H9 (cell line): ENCODE measurements around the gene CFAP46. TPM values are rescaled to one million over a fixed set of nuclear protein-coding genes. Genes with fewer than 3 reads are reported as not detected.

Experiments
- DNase-seq: peaks from one replicate; pipeline ENCODE4 v3.0.0-alpha.2; 2017
- H2AFZ ChIP-seq: one replicate; pipeline ENCODE4 v1.6.1; 2013; ENCODE audit warnings: mild to moderate bottlenecking, low read length, control low read depth, moderate library complexity
- H2AK5ac ChIP-seq: 2 replicates; pipeline ENCODE4 v1.6.1; 2013; ENCODE audit warnings: low read length, control low read depth, mixed read lengths; ENCODE audit not compliant: insufficient read length
- H2BK120ac ChIP-seq: one replicate; pipeline ENCODE4 v1.6.1; 2013; ENCODE audit warnings: low read depth, mild to moderate bottlenecking, low read length, control low read depth, inconsistent platforms; ENCODE audit not compliant: poor library complexity, severe bottlenecking
- H2BK12ac ChIP-seq: 2 replicates; pipeline ENCODE4 v1.6.1; 2013; ENCODE audit warnings: low read length, control low read depth, mixed read lengths, low read depth; ENCODE audit not compliant: insufficient read length
- H2BK15ac ChIP-seq: 2 replicates; pipeline ENCODE4 v1.6.1; 2013; ENCODE audit warnings: low read depth, low read length, control low read depth
- H2BK20ac ChIP-seq: one replicate; pipeline ENCODE4 v1.6.1; 2013; ENCODE audit warnings: low read depth, mild to moderate bottlenecking, low read length, control low read depth, inconsistent platforms; ENCODE audit not compliant: poor library complexity, severe bottlenecking
- H2BK5ac ChIP-seq: 2 replicates; pipeline ENCODE4 v1.6.1; 2013; ENCODE audit warnings: low read length, control low read depth, mixed read lengths; ENCODE audit not compliant: insufficient read length
- H3K14ac ChIP-seq: 2 replicates; pipeline ENCODE4 v1.6.1; 2013; ENCODE audit warnings: low read length, control low read depth; ENCODE audit not compliant: insufficient read depth
- H3K18ac ChIP-seq: 2 replicates; pipeline ENCODE4 v1.6.1; 2013; ENCODE audit warnings: low read depth, mild to moderate bottlenecking, mixed read lengths, low read length, control low read depth; ENCODE audit not compliant: insufficient read length
- H3K23ac ChIP-seq: 2 replicates; pipeline ENCODE4 v1.6.1; 2013; ENCODE audit warnings: low read length, control low read depth, mixed read lengths, low read depth; ENCODE audit not compliant: insufficient read length
- H3K23me2 ChIP-seq: 2 replicates; pipeline ENCODE4 v1.6.1; 2013; ENCODE audit warnings: low read depth, mild to moderate bottlenecking, mixed read lengths, low read length, control low read depth; ENCODE audit not compliant: insufficient read length, poor library complexity, severe bottlenecking
- H3K27ac ChIP-seq: 2 replicates; pipeline ENCODE4 v1.5.1; 2013; ENCODE audit warnings: low read length, control low read depth, mixed read lengths, low read depth; ENCODE audit not compliant: insufficient read length
- H3K27me3 ChIP-seq: 2 replicates; pipeline ENCODE4 v1.6.1; 2013; ENCODE audit warnings: low read length, control low read depth, inconsistent platforms; ENCODE audit not compliant: insufficient read depth
- H3K4ac ChIP-seq: 2 replicates; pipeline ENCODE4 v1.6.1; 2013; ENCODE audit warnings: low read depth, mild to moderate bottlenecking, control low read depth, inconsistent platforms, low read length, moderate library complexity
- H3K4me1 ChIP-seq: 2 replicates; pipeline ENCODE4 v1.6.1; 2013; ENCODE audit warnings: low read length, control low read depth, inconsistent platforms; ENCODE audit not compliant: insufficient read depth
- H3K4me2 ChIP-seq: 2 replicates; pipeline ENCODE4 v1.6.1; 2013; ENCODE audit warnings: low read length, control low read depth, mixed read lengths; ENCODE audit not compliant: insufficient read length, insufficient read depth
- H3K56ac ChIP-seq: 2 replicates; pipeline ENCODE4 v1.6.1; 2013; ENCODE audit warnings: low read depth, mild to moderate bottlenecking, mixed read lengths, low read length, control low read depth; ENCODE audit not compliant: insufficient read length
- H3K79me1 ChIP-seq: 2 replicates; pipeline ENCODE4 v1.6.1; 2013; ENCODE audit warnings: low read depth, mild to moderate bottlenecking, moderate library complexity, low read length, control low read depth, inconsistent platforms; ENCODE audit not compliant: insufficient read depth, poor library complexity, severe bottlenecking
- H3K79me2 ChIP-seq: 2 replicates; pipeline ENCODE4 v1.6.1; 2013; ENCODE audit warnings: low read length, control low read depth, inconsistent platforms; ENCODE audit not compliant: insufficient read depth
- H3K9ac ChIP-seq: 2 replicates; pipeline ENCODE4 v1.6.1; 2013; ENCODE audit warnings: low read length, control low read depth, mixed read lengths; ENCODE audit not compliant: insufficient read length; ENCODE audit errors: extremely low read depth
- H3K9me3 ChIP-seq: one replicate; pipeline ENCODE4 v1.6.1; 2013; ENCODE audit warnings: low read depth, low read length, inconsistent platforms; ENCODE audit not compliant: control insufficient read depth
- H3T11ph ChIP-seq: one replicate; pipeline ENCODE4 v1.6.1; 2013; ENCODE audit warnings: mild to moderate bottlenecking, low read length, control low read depth, inconsistent platforms
- H4K20me1 ChIP-seq: one replicate; pipeline ENCODE4 v1.6.1; 2013; ENCODE audit not compliant: control insufficient read depth, insufficient read length, insufficient read depth
- H4K5ac ChIP-seq: 2 replicates; pipeline ENCODE4 v1.6.1; 2013; ENCODE audit warnings: low read depth, mild to moderate bottlenecking, mixed read lengths, low read length, control low read depth; ENCODE audit not compliant: insufficient read length
- H4K8ac ChIP-seq: replicated peaks from 2 replicates; pipeline ENCODE4 v1.6.1; 2013; ENCODE audit warnings: low read length, control low read depth, mixed read lengths, low read depth; ENCODE audit not compliant: insufficient read length
- H4K91ac ChIP-seq: 2 replicates; pipeline ENCODE4 v1.6.1; 2013; ENCODE audit warnings: low read depth, mild to moderate bottlenecking, moderate library complexity, mixed read lengths, low read length, control low read depth; ENCODE audit not compliant: insufficient read length
- H3K27ac Mint-ChIP-seq, 3 experiments: 2 replicates in 2 of 3; 3 replicates in 1 of 3; pipeline ENCODE4 v1.8.0; 2020 to 2021; ENCODE audit warnings: mixed read lengths in 3 of 3, mild to moderate bottlenecking in 1 of 3, moderate library complexity in 1 of 3
- H3K27me3 Mint-ChIP-seq: 2 replicates; pipeline ENCODE4 v1.8.0; 2021; ENCODE audit warnings: low read depth, mild to moderate bottlenecking, moderate library complexity, mixed read lengths
- H3K36me3 Mint-ChIP-seq, 3 experiments: 2 replicates in 2 of 3; 3 replicates in 1 of 3; pipeline ENCODE4 v1.8.0; 2020 to 2021; ENCODE audit warnings: low read depth in 3 of 3, mixed read lengths in 3 of 3; ENCODE audit not compliant: insufficient read depth in 1 of 3
- H3K4me1 Mint-ChIP-seq, 2 experiments: 2 replicates each; pipeline ENCODE4 v1.8.0; 2020; ENCODE audit warnings: mixed read lengths in 2 of 2
- H3K4me3 Mint-ChIP-seq, 2 experiments: 2 replicates in 1 of 2; 3 replicates in 1 of 2; pipeline ENCODE4 v1.8.0; 2020 to 2021; ENCODE audit warnings: mild to moderate bottlenecking in 2 of 2, mixed read lengths in 2 of 2, moderate library complexity in 1 of 2
- H3K9me3 Mint-ChIP-seq, 2 experiments: 2 replicates in 1 of 2; 3 replicates in 1 of 2; pipeline ENCODE4 v1.8.0; 2020; ENCODE audit warnings: mild to moderate bottlenecking in 2 of 2, mixed read lengths in 2 of 2, moderate library complexity in 1 of 2
- CTCF ChIP-seq: fragments of 200-600 bp; sonication (generic); conservative IDR thresholded peaks from 3 replicates; pipeline ENCODE4 v1.8.0; 2021; ENCODE audit warnings: antibody characterized with exemption, mild to moderate bottlenecking
- WGBS: extraction: QIAGEN DNeasy Blood & Tissue Kit; methylation state at CpG from one replicate; pipeline ENCODE4 v1.1.7; 2013; ENCODE audit warnings: missing lambda C conversion rate, low lambda C conversion rate, mixed read lengths; ENCODE audit not compliant: insufficient read length; ENCODE audit errors: extremely low coverage; 5-methylcytosine and 5-hydroxymethylcytosine counted together
- total RNA-seq: library from RNA; stranded (reverse); gene quantifications from 2 replicates; pipeline ENCODE4 v1.2.1, GENCODE V29; 2021

CFAP46 gene
- total RNA-seq, 1 experiment from 2014 or later: 3.1 TPM

- Histone ChIP-seq H3K79me2 (no peaks in the 10 kb centered on the region), H4K5ac (no peak overlapping the region), H2AFZ (no peak overlapping the region), H2BK12ac (no peak overlapping the region), H3K4me2 (no peak overlapping the region), H3K4me1 (peaks cover 2% of the 10 kb centered on the region; the same call in 1 of the 2 replicates), H3K27me3 (no peaks in the 10 kb centered on the region), H3K23ac (no peak overlapping the region), H2BK5ac (no peak overlapping the region), H2BK120ac (no peak overlapping the region), H3K9ac (no peak overlapping the region), H2BK15ac (no peak overlapping the region), H2BK20ac (no peak overlapping the region), H4K8ac (no peak overlapping the region), H3K14ac (no peak overlapping the region), H3K23me2 (no peaks in the 10 kb centered on the region), H3K4ac (no peak overlapping the region), H2AK5ac (no peak overlapping the region), H3K18ac (no peak overlapping the region), H4K20me1 (no peaks in the 10 kb centered on the region), H4K91ac (no peak overlapping the region), H3K27ac (no peak overlapping the region), H3K56ac (no peak overlapping the region), H3K9me3 (no peaks in the 10 kb centered on the region), H3T11ph (no peak overlapping the region), H3K79me1 (no peaks in the 10 kb centered on the region)
- Mint-ChIP-seq H3K36me3 (no peaks in the 10 kb centered on the region), H3K27me3 (peaks cover 5% of the 10 kb centered on the region), H3K4me1 (peaks cover 10 to 11% of the 10 kb centered on the region in 2 experiments), H3K4me3 (no peak overlapping the region), H3K27ac (no peak overlapping the region), H3K9me3 (peaks cover 0 to 3% of the 10 kb centered on the region in 2 experiments; a peak in 1 of 5 replicates)
- peak; percentile 10 for DNase-seq
- WGBS: no CpG with 5 or more reads among the region's 12 CpGs
- TF ChIP-seq CTCF: no peak
Measured at GRCh38 chr10:132951926-132952325, 9.6 kb upstream of the CFAP46 start.
